NCI-H2171 treated with DMSO at 0.1 percent for 48 hours (cell line): ENCODE results near the gene TRH.
"Not testable (repeated sequence)": the region's sequence is repeated elsewhere in the genome, so short reads cannot be mapped to it uniquely, and the experiment has no call there.

Source experiments
- DNase-seq: peaks from one replicate; lab custom pipeline; 2025; lab: John Stamatoyannopoulos, UW

The TRH gene

GRCh38 chr3:129965937-129966336 is 8.6 kb upstream of the TRH start:
- no peak for DNase-seq

DNA sequence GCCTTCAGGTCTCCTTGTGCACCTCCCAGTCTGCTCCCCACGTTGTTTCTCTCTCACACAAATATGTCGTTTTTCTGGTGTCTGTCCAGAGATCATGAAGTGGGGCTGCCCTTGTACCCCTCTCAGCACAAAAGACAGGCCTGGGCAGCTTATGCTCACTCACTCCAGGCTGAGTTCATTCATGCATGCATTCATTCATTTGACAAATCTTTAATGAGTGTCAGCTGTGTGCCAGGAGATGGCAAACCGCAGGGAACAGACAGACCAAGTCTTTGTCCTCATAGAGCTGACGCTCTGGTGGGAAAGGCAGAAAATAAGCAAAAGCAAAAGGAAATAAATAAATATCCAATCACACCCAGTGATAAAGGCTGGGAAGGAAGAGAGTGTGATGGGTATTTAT is 7.6 kb upstream of the TRH start:
- peak; percentile 22 for DNase-seq

- no peak for DNase-seq
Measured at GRCh38 chr3:129967761-129968160, 6.8 kb upstream of the TRH start.

GRCh38 chr3:129971351-129972052 is 3.0 kb upstream of the TRH start:
- no peak for DNase-seq

DNA sequence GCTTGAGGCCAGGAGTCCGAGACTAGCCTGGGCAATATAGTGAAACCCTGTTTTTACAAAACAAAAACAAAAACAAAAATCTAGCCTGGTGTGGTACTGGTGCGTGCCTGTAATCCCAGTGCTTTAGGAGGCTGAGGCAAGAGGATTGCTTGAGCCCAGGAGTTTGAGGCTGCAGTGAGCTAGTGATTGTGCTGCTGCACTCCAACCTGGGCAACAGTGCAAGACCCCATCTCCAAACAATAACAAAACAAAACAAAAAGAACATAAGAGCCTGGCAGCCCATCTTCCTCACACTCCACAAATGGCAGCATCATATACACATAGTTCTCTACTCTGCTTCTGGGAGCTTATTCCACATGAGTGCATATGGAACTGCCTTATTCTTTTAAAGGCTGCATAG is 2.2 kb upstream of the TRH start:
- DNase-seq, result no peak

- no peak for DNase-seq
Measured at GRCh38 chr3:129973853-129974563, 512 bp upstream of the TRH start.

- no peak for DNase-seq
Measured at GRCh38 chr3:129974833-129975704, 549 bp downstream of the TRH start.

DNA sequence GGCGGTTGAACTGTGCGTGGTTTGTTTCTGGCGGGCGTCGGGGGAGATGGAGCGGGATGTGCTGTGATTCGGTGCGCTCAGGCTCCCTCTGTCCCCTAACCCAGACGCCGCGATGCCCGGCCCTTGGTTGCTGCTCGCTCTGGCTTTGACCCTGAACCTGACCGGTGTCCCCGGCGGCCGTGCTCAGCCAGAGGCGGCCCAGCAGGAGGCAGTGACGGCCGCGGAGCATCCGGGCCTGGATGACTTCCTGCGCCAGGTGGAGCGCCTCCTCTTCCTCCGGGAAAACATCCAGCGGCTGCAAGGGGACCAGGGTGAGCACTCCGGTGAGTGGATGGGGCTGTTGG is 1.2 kb downstream of the TRH start:
- no peak for DNase-seq

GRCh38 chr3:129976286-129976685 is 1.8 kb downstream of the TRH start:
- no peak for DNase-seq

DNA sequence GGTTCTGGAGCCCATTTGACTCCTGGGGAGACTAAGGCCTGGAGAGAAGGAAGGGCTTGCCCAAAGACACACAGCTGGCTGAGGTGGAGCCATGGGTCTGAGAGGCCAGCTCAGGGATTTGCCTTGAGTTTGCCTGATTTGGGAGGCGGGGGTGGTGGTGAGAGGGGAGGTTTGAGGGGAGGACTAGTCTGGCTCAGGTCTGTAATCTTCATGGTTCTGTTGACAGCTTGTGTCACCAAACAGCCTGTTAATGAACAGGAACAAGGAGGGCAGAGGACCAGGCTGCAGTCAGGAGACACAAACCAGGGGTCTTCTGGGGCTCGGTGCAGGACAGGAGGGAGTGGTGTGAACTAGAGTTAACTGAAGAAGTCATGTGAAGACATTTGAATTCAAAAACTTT is 3.6 kb downstream of the TRH start:
- DNase-seq, result no peak

DNA sequence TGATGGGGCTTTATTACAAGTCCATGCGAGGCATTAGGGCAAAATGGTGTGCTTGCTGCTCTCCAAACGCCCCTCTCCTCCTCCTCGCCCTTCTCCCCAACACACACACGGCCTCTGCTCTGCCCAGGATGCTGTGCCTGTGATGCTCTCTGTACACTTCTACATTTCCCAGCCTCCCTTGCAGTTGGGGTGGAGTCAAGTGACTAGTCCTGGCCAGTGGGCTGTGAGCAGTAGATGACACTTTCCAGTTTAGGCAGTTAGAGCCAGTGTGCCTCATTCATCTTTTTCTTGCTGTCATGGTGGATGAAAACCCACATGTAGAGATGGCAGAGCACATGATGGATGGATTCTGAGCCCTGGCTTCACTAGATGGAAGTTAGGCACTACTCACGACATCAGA is 5.4 kb downstream of the TRH start:
- no peak for DNase-seq

DNA sequence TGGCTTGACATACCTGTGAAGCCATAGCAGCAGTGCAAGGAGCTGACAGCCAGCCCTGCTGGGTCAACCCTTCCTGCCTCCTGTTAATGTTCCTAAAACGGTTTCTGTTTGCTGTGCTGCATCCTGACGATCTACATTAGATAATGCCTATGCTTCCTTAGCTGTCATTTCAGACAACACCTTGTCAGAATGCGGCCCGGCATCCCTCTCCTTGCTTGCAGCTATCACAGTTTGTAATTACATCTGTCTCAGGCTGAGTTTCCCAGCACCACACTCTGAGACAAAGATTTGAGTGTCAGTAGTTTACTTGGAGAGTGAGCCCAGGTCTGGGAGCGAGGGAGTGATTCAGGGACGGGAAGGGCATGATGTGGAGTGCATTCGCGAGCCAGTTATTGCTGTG is 9.0 kb downstream of the TRH start:
- no peak for DNase-seq

GRCh38 chr3:129984125-129984524 is 9.6 kb downstream of the TRH start:
- no peak for DNase-seq

- no peak for DNase-seq
Measured at GRCh38 chr3:129985113-129985512, 10.6 kb downstream of the TRH start.

DNA sequence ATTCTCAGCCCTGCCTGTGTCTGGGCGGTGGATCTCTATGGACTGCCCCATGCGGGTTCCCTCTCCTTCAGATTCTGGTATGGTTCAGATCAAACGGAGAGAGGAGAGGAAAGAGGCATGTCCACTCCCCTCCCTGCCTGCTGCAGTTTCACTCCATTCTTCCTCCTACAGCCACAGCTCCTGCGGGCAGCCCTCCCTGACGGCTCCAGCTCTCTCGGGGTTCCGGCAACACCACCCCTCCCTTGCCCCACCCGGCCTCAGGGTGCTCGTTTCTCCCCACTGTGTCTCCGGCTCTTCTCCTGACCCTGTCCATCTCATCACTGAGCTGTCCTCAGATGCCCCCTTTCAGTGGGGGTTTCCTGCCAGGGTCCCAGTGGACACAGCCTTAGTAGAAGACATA is 13.9 kb downstream of the TRH start:
- DNase-seq, result no peak

DNA sequence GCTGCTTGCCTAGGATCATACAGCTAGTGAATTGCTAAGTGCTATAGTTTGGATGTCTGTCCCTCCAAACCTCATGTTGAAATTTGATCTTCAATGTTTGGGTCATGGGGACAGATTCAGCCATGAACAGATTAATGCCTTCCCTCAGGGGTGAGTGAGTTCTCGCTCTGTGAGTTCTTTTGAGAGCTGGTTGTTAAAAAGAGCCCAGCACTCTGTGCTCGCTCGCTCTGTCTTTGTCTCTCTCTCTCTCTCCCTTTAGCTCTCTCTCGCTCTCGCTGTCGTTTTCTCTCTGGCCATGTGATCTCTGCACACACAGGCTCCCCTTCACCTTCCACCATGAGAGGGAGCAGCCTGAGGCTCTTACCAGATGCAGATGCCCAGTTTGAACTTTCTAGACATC is 14.9 kb downstream of the TRH start:
- DNase-seq, result no peak

- DNase-seq, result no peak
Measured at GRCh38 chr3:129992781-129993180, 18.3 kb downstream of the TRH start.

- DNase-seq, result peak; percentile 85
Measured at GRCh38 chr3:129994883-129995559, 20.5 kb downstream of the TRH start.

DNA sequence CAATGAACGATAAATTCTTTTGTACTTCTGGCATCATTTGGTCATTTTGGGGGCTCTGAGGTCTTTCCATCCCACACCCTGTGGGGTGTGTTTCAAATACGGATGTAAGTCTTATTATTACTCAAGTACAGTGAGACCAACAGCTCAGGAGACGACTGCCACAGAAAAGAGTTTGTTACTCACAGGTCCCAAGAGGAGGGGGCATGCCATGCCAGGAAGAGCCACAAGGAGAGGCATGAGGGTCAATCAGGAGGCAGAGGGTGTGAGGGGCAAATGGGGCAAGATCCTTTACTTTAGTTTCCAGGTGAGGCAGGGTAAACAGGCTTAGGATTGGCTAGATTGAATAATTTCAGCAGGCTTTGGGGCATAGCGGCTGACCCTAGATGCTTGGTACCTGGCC is 21.6 kb downstream of the TRH start:
- no peak for DNase-seq

GRCh38 chr3:129999176-129999575 is 24.7 kb downstream of the TRH start:
- not testable (repeated sequence) for DNase-seq

GRCh38 chr3:130002666-130003598 is 28.4 kb downstream of the TRH start:
- DNase-seq, result peak; percentile 31
